Thyroid gland (tissue), 4 donors: ENCODE results near the gene HIVEP1. TPM values are rescaled to one million over a fixed set of nuclear protein-coding genes. Genes with fewer than 3 reads are reported as not detected.

Experiments
- DNase-seq, 2 donors: peaks; one replicate each; pipeline ENCODE4 v3.0.0-alpha.2; 2019
- H3K27ac ChIP-seq, 3 donors: fragments of 200-600 bp; sonication (generic); 1 replicate in 2 of 3; 2 replicates in 1 of 3; pipeline ENCODE4 v1.5.1; 2016 to 2019; ENCODE audit warnings: mild to moderate bottlenecking in 1 of 3, moderate library complexity in 1 of 3
- H3K27me3 ChIP-seq: fragments of 200-600 bp; sonication (generic); one replicate; pipeline ENCODE4 v1.5.1; 2019
- H3K36me3 ChIP-seq, 2 donors: fragments of 200-600 bp; sonication (generic); one replicate each; pipeline ENCODE4 v1.5.1; 2016 to 2019
- H3K4me1 ChIP-seq, 2 donors: fragments of 200-600 bp; sonication (generic); one replicate each; pipeline ENCODE4 v1.5.1; 2017 to 2019
- H3K4me3 ChIP-seq, 3 donors: fragments of 200-600 bp; sonication (generic); replicated peaks in 1 of 3; 1 replicate in 2 of 3; 2 replicates in 1 of 3; pipeline ENCODE4 v1.5.1; 2016; ENCODE audit warnings: mild to moderate bottlenecking in 1 of 3
- H3K9me3 ChIP-seq: fragments of 200-600 bp; sonication (generic); one replicate; pipeline ENCODE4 v1.5.1; 2017
- POLR2A ChIP-seq, 2 donors: fragments of 450-650 bp; IDR thresholded peaks; one replicate each; pipeline ENCODE4 v1.6.1; 2017; ENCODE audit warnings: antibody characterized with exemption in 2 of 2, mild to moderate bottlenecking in 2 of 2, moderate library complexity in 1 of 2
- WGBS, 2 donors: methylation state at CpG; one replicate each; pipeline ENCODE4 v1.1.5; 2017; 5-methylcytosine and 5-hydroxymethylcytosine counted together
- intact Hi-C: fragments of 100-400 bp; cut with DNase I; formaldehyde crosslinking; loops from one replicate; pipeline ENCODE4 v1.15.1; 2023
- total RNA-seq, 4 donors: library from RNA; depleted of rRNA; stranded (reverse); fragments of >200 nt; gene quantifications; one replicate each; pipeline ENCODE4 v1.2.3, GENCODE V29; 2016
- TF ChIP-seq, protein P1 (sequence below), 6 experiments: fragments of 200-600 bp in 3 of 6; fragments of 450-650 bp in 3 of 6; sonication (generic) in 3 of 6; IDR thresholded peaks; one replicate each; pipeline ENCODE4 v1.5.1; 2016 to 2019; ENCODE audit warnings: antibody characterized with exemption in 6 of 6, mild to moderate bottlenecking in 2 of 6, inconsistent platforms in 1 of 6, moderate library complexity in 1 of 6

Gene HIVEP1
- total RNA-seq, 4 donors from 2014 or later: 17.4 to 35.1 (median 29.0) TPM

- peaks cover 0 to 9% of the 10 kb centered on the region in 2 donors for H3K4me1 ChIP-seq
- no peak overlapping the region for H3K27ac ChIP-seq
- no peaks in the 10 kb centered on the region for H3K9me3 ChIP-seq
- WGBS, 2 donors: 81 to 84% methylated on average over 5 of the region's 5 CpGs
- H3K27me3 ChIP-seq: no peaks in the 10 kb centered on the region
- TF ChIP-seq, protein P1, sequence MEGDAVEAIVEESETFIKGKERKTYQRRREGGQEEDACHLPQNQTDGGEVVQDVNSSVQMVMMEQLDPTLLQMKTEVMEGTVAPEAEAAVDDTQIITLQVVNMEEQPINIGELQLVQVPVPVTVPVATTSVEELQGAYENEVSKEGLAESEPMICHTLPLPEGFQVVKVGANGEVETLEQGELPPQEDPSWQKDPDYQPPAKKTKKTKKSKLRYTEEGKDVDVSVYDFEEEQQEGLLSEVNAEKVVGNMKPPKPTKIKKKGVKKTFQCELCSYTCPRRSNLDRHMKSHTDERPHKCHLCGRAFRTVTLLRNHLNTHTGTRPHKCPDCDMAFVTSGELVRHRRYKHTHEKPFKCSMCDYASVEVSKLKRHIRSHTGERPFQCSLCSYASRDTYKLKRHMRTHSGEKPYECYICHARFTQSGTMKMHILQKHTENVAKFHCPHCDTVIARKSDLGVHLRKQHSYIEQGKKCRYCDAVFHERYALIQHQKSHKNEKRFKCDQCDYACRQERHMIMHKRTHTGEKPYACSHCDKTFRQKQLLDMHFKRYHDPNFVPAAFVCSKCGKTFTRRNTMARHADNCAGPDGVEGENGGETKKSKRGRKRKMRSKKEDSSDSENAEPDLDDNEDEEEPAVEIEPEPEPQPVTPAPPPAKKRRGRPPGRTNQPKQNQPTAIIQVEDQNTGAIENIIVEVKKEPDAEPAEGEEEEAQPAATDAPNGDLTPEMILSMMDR (IDR thresholded peaks at IDR 0.05): no peak
- no peak for TF ChIP-seq POLR2A (IDR thresholded peaks at IDR 0.05)
- no peaks in the 10 kb centered on the region for H3K36me3 ChIP-seq
- intact Hi-C loops: no loop called here
- H3K4me3 ChIP-seq: no peak overlapping the region
- DNase-seq: no peak
These were observed 39.3 kb upstream of the HIVEP1 start for GRCh38 chr6:11972806-11973205.

GRCh38 chr6:11973238-11973637, 38.9 kb upstream of the HIVEP1 start:
- Histone ChIP-seq H3K27ac (no peak overlapping the region), H3K4me3 (no peak overlapping the region), H3K27me3 (no peaks in the 10 kb centered on the region), H3K9me3 (no peaks in the 10 kb centered on the region), H3K4me1 (peaks cover 0 to 9% of the 10 kb centered on the region in 2 donors), H3K36me3 (no peaks in the 10 kb centered on the region)
- WGBS, 2 donors: 89 to 92% methylated on average over 2 of the region's 2 CpGs
- no peak for DNase-seq
- intact Hi-C loops: no loop called here
- TF ChIP-seq POLR2A (IDR thresholded peaks at IDR 0.05): no peak
- TF ChIP-seq, protein P1 (IDR thresholded peaks at IDR 0.05): no peak

DNA sequence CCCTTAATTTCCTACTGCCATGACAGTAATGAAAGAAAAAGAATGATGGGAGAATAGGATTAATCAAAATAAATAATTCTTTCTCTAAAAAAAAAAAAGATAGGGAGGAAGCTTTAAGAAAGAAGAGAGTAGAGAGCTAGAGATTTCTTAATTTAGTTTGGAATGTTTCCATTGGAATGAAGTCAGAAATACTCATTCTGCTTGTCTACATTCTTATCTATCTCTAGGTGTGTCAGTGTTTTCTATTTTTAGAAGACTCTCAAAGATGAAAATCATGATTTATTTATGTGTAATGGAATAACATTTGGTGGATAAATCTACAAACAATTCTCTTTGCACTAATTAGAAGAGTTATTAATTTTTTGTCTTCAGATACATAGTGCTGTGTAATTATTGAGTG, 38.0 kb upstream of the HIVEP1 start:
- H3K4me1 ChIP-seq: peaks cover 0 to 9% of the 10 kb centered on the region in 2 donors
- H3K9me3 ChIP-seq: no peaks in the 10 kb centered on the region
- H3K4me3 ChIP-seq: no peak overlapping the region
- TF ChIP-seq, protein P1 (IDR thresholded peaks at IDR 0.05): no peak
- no peak for TF ChIP-seq POLR2A (IDR thresholded peaks at IDR 0.05)
- no peaks in the 10 kb centered on the region for H3K27me3 ChIP-seq
- intact Hi-C loops: no loop called here
- no peak overlapping the region for H3K27ac ChIP-seq
- no peaks in the 10 kb centered on the region for H3K36me3 ChIP-seq
- no peak for DNase-seq

DNA sequence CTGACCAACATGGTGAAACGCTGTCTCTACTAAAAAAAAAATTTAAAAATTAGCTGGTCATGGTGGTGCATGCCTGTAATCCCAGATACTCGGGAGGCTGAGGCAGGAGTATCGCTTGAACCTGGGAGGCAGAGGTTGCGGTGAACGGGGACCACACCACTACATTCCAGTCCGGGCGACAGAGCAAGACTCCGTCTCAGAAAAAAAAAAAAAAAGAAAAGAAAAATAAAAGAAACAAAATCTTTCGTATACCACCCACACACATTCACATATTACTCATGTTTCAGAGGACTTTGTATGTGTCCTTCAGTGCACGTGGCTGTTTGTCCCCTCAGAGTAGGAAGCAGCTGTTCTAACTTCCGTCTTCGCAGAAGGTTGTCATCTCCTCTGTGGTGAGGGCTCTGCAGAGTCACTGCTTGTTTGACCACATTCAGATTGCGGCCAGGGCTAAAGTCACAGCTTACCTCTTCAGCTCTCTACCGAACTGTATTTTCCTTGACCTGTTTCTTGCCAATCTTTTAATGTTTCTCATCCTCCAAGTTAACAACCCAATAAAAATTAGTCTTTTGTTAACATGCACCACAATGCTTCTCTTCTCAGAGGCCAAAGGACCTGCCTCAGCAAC, 36.6 kb upstream of the HIVEP1 start:
- Histone ChIP-seq H3K27me3 (no peaks in the 10 kb centered on the region), H3K9me3 (no peaks in the 10 kb centered on the region), H3K4me3 (no peak overlapping the region), H3K27ac (no peak overlapping the region), H3K4me1 (peaks cover 0 to 4% of the 10 kb centered on the region in 2 donors), H3K36me3 (no peaks in the 10 kb centered on the region)
- DNase-seq: no peak
- 90% methylated on average over 14 of the region's 14 CpGs for WGBS, 2 donors
- TF ChIP-seq POLR2A (IDR thresholded peaks at IDR 0.05): no peak
- TF ChIP-seq, protein P1 (IDR thresholded peaks at IDR 0.05): no peak
- intact Hi-C loops: no loop called here

DNA sequence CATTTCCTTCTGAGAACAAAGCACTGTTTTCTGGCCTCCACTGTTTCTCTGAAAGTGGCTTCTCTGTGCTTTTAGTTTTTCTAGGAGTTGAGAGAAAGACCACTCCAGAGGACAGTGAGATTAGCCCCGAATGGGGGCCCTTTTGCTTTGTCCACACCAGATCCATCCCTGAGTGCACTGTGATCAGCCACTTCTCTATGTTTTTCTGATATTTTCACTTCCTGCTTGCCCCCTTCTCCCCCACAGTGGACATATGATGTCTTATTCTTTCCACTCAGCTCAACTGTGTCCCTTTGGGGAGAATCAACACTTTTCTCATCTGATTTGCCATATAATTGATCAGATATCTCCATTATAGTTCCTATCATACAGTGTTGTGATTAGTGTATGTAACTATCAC, 35.6 kb upstream of the HIVEP1 start:
- no peaks in the 10 kb centered on the region for H3K27me3 ChIP-seq
- no peaks in the 10 kb centered on the region for H3K9me3 ChIP-seq
- H3K4me1 ChIP-seq: peaks cover 0 to 4% of the 10 kb centered on the region in 2 donors
- no peak overlapping the region for H3K27ac ChIP-seq
- 80 to 81% methylated on average over 1 of the region's 1 CpG for WGBS, 2 donors
- TF ChIP-seq POLR2A (IDR thresholded peaks at IDR 0.05): no peak
- TF ChIP-seq, protein P1 (IDR thresholded peaks at IDR 0.05): no peak
- intact Hi-C loops: no loop called here
- no peak overlapping the region for H3K4me3 ChIP-seq
- no peak for DNase-seq
- H3K36me3 ChIP-seq: no peaks in the 10 kb centered on the region
